Measurements from ENCODE around the gene TTC3.

The TTC3 gene

DNA sequence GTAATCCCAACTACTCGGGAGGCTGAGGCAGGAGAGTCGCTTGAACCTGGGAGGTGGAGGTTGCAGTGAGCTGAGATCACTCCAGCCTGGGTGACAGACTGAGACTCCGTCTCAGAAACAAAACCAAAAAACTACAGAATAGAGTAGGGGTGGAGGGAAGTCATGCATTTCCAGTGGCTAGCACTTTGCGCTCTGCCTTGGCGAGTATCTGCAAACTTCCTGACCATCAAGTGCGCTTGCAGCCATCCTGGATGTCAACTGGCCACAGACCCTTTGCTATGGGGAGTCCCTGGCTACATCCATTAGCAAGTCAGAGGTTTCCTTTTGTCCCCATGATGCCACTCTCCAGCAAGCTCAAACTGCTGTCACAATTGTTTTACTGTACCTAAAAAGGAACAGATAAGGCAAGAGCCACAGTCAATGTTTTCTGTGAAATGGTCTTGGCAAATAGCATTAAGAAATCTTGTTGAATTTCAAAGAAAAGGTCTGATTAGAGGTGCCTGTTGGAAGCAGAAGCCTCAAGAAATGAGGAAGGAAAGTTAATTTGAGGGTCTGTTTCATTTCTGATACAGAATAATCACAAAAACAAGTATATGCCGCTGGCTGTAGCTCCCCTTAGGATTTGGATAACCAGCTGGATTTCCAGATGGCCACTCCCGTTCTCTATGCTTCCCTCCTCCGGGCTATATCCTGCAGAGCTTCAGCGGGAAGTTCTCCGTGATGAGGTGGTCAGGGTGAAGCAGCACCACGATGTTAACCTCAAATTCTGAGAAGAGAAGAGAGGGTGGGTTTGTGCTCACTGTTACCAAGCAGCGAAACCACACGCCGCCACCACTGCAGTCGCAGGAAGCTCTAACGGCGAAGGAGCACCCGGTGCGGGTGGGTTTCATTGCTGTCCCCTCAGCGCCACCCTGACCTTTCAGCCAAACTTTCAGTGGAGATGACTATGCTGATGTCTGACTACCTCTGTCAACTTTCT lies 152.1 kb downstream of the TTC3 start:
- DNase-seq (ENCODE audit: low spot score): no peak

DNA sequence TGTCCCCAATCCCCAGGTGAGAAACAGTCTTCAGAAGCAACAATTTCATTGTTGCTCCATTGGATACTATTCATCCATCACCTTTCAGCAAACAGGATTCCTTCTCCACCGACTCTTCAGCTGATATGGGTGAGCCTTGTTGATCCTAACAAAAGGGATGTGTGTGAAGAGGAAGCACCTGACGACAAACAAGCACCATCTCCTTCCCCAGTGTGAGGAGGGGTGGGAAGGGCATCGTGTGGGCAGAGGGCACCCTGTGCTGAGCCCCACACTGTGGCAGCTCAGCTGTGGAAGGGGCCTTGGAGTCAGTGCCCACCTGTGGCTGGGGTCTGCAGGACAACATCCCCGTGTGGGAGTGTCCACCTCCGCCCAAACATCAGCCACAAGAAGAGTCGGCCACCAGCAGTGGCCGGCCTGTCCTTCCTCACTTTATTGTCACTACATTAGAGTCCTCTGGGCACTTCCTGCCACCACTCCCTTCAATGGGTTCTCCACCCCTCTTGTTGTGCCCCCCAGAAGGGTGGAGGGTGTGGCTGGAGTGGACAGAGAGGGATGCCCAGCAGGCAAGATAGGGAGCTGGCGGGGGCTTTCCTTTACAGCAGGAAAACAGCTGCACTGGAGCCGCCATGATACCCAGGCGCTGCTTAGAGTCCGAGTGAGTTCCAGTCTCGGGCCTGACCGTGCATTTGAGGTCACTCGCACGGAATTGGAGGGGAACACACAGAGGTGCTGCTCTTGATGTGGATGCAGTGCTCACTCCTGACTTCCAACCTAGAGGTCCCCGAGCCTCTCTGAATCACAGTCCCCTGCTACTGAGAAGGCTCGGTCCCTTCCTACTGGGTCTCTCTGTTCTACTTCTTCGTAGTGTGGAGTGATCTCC lies 153.2 kb downstream of the TTC3 start:
- no peak for DNase-seq (ENCODE audit: low spot score)

DNA sequence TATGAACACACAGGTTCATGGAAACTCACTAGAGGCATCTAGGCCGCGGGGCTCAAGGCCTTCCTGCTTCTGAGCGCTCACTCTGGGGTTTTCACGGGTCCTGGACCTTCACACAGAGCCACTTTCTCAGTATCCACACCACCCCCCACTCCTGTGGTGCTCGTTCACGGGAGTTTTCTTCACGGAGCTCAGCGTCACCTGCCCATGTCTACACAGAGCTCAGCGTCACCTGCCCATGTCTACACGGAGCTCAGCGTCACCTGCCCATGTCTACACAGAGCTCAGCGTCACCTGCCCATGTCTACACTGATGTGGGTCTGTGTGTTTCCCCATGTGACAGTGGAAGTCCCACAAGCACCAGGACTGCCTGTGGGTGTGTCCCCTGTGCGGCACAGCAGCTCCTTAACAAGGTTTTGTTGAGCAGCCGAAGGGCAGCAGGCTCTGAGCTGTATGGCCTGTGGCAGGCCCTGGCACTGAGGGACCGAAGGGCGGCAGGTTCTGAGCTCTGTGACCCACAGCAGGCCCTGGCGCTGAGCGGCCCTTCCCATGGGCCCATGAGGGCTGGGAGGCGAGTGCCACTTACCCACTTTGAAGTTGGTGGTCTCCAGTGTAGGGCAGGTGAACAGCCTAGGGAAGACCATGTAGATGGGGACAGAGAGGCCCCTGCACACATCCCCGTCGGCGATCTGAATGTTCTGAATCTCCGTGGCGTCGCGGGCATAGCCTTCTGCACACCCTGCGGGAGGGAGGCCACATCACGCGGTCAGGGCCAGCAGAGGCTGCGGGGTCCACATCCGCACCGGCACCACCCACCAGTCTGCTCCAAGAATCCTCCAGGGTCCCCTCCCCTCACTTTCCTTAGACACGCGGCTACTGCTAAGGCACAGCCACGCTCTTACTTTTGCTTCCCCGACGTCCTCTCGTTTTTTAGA lies 154.3 kb downstream of the TTC3 start:
- DNase-seq (ENCODE audit: low spot score): no peak

DNA sequence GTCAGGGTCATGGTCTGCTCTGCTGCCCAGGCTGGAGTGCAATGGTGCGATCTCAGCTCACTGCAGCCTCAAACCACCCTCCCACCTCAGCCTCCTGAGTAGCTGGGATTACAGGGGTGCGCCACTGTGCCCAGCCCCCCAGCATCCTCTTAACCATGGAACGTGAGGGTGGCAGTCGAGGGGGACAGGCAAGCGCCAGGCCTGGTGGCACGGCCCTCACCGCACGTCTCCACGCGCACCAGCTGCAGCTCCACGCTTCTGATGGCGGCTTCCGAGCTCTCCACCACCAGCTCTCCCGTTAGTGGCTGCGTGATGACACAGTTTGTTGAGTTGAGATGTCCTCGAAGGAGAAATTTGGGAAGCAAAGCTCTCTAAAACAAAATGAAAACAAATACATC lies 154.9 kb downstream of the TTC3 start:
- no peak for DNase-seq (ENCODE audit: low spot score)

DNA sequence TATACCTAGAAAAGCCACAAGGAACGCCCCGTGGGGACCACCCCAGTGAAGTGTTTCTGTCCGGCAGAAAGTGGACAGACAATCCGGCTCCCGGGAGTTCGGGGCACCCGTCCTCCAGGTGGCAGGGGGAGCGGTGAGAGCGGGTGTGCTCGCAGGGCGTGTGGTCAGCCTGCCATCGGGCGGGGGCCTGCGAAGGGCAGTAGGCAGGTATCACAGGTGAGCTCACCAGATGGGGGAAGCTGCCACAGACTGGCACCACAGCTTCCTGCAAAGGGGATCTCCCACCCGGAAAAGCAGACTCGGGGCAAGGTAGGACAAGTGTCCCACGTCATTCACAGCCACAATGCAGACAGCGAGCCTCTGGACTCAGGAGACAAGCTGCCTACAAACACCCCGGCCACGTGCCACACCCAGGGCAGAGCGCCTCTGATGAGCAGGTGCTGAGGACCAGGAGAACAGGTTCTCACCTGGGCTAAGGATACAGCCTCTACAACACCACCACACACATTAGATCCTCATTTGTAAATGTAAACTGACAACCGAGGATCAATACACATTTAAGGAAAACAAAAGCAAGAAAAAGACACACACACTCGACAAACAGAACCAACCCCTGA lies 157.7 kb downstream of the TTC3 start:
- DNase-seq (ENCODE audit: low spot score): no peak

DNA sequence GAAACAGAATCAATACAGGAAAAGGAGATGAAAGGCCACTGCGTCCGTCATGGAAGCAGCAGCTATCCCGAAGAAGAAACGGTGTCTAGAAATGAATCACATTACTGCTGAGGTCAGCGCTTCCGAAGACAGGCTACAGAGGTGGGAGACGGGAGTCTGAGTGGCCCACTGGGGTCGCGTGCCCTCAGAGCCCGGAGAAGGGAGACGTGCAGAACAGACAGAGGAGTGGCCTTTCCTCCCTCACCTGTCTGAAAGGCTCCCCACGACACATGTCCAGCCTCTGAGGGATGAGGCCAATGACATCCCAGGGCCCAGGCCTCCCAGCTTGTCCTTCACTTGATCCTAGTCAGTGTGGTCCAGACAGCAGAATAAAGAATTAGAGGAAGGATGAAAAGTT lies 158.2 kb downstream of the TTC3 start:
- no peak for DNase-seq (ENCODE audit: low spot score)

DNA sequence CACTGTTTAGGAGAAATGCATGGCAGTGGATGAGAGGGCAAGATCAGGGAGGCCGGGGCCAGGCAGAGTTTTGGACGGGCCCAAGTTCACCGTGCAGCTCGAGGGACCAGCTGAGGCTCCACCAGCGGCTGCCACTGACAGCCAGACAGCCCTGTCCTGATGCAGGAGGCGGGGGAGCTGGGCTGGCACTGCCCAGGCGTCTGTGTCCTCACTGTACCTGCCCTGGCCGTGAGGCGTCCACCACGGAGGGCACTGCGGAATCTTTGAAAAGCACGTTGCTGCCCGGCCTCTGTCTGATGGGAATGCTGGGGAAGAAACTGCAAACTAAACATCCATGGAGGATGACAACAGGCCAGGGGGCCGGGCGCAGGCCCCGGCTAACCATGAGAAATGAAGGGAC lies 158.6 kb downstream of the TTC3 start:
- no peak for DNase-seq (ENCODE audit: low spot score)

DNA sequence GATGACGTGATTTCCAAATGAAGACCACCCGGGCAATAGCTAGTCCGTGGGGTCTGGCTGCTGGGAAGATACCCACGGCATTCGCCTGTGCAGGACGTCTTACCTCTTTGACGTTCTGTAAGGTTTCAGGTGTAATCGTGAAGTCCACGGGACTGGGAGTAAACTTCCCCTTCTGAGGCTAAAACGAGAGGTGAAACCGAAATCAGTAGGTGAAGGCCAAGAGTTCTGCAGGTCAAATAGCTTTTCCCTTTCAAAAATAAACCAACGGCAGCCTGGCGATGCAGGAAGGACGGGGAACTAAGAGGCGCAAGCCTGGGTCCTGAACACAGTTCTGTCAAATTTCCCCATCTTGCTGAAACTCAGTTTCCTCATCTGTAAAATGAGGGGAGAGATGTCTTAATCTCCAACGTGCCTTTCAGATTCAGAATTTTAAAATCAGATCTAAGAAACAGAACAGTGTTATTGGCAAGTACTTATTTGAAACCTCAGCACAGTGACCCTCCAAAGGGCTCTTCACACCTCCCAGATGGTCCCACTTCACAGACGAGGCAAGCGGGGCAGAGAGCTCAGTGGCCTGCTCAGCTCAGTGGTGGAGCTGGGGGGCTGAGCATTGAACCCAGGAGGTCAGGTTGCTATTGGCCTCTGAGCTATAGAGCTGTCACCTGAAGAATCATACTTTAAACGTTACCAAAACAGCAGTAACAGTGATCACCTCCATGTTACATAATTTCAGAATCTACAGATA lies 159.4 kb downstream of the TTC3 start:
- peak; percentile 41 for DNase-seq (ENCODE audit: low spot score)

DNA sequence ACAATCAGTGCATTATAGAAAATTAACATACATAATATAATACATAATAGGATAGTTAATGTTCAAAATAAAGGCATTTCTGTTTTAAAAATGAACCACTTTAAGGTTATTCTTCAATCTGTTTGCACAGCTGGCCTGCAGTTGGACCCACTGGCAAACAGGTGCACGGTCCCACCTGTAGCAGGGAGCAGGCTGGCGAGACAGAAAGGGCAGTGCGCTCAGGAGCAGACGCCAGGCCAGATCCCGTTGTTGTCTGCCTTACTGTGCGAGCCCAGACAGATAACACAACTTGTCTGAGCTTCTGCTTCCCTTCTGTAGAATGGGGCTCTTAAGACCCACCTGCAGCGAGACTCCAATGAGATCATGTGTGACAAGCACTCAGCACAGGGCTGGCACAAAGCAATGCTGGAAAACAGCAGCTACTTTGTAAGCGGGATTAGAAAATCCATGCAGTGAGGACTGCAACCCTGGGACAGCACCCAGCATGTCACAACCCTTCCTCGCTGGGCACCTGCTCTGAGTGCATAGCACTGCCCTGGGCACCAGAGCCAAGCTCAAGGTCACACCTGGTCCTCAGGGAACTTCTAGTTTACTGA lies 160.6 kb downstream of the TTC3 start:
- DNase-seq (ENCODE audit: low spot score): no peak

DNA sequence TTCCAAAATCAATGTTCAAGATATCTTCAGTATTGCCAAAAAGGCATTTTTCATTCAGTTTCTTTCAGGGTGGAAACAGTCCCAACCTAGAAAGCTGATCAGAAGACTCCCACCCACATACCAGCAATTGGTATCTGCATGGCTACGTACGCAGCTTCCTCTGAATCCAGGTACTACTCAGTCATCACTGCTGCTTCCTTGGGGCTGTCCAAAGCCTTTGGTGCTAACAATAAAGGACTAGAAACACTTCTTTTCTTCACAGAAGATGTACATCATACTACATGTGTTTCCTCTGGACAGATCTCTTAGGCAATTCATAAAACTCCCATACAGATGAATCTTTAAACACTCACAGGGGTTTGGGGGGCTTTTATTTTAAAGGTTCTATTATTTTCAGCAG lies 164.3 kb downstream of the TTC3 start:
- no peak for DNase-seq (ENCODE audit: low spot score)

DNA sequence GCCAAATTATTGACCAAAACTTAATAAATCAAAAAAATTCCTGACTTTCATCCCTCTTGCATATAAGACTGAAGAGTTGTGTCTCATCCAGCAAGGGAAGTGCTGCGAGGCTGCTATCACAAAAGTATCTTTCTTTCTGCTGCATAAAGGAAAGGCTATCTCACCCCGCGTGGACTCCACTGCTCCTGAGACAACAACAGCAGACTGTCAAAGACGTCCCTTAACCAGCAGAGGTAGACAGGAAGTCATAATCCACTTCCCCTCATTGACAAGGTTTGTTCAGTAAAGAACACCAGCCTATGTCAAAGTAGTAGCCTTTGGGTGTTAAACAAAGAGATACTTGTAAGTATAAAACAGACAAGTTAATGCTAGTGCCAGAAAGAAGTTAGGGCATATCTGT lies 164.7 kb downstream of the TTC3 start:
- DNase-seq (ENCODE audit: low spot score): no peak

DNA sequence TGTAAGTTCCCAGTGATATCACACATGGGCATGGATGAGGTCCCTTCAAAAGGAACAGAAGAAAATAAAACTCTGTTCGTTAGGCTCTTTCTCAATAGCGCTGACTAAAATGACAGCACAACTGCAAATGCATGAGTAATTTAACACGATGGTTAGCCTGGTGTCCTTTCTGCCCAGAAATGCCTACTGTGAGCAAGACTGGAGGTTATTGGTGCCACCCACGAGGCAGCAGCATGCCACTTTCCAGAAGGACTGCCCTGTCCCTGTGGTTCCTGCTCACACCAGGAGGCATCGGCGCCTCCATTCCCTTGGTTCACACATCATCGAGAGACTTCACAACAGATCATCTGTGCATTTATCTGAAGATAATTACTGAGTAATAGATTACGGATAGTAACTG lies 167.9 kb downstream of the TTC3 start:
- DNase-seq (ENCODE audit: low spot score): no peak

DNA sequence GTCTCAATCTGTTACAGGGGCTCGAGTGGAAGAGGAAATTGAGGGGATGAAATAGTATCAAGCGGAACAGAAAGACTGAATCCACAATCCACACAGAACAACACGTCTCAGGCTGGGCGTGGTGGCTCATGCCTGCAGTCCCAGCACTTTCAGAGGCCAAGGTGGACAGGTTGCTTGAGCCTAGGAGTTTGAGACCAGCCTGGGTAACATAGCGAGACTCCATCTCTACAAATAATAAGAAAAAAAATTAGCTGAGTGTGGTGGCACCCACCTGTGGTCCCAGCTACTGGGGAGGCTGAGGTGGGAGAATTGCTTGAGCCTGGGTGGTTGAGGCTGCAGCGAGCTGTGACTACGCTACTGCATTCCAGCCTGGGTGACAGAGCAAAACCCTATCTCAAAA lies 168.4 kb downstream of the TTC3 start:
- DNase-seq (ENCODE audit: low spot score): no peak

DNA sequence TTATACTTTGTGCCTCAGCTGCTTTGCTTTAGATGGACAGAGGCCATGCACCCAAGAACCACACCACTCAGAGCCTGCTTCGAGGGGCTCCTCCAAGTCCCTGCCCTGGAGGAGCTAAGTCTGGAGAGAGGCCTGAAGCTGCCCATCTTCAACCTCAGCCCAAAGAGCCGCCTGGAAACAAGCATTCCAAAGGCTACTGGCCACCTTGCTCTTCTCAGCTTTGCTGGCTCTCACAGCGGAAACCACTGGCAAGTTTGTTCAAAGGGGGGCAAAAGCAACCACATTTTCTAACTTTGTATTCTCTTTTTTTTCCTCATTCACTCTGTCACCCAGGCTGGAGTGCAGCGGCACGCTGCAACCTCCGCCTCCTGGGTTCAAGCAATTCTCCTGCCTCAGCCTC lies 170.9 kb downstream of the TTC3 start:
- no peak for DNase-seq (ENCODE audit: low spot score)

DNA sequence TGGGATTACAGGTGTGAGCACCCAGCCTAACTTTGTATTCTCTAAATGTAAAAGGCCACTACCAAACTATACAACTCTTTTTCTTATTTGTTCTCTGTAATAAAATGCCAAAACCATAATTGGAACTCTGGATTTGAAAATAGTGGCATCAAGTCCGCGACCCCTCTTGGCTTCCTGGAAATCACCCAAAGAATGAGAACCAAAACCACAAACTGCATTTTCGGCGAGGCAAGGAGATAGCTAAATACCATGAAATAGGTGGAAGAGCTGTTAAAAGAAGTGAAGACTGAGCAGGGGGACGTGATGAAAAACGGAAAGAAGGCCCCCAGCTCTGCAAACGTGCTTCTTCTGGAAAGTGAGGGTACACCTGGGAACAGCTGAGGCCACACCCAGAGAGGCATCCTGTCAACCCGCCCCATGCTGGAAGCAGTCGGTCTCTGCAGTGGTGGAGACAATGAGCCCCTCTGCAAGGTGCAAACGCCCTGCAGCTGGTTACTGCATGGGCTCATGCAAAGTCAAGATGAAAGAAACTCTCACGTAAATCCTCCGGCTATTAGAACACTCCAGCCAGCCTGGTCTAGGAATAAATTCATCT lies 171.5 kb downstream of the TTC3 start:
- no peak for DNase-seq (ENCODE audit: low spot score)

DNA sequence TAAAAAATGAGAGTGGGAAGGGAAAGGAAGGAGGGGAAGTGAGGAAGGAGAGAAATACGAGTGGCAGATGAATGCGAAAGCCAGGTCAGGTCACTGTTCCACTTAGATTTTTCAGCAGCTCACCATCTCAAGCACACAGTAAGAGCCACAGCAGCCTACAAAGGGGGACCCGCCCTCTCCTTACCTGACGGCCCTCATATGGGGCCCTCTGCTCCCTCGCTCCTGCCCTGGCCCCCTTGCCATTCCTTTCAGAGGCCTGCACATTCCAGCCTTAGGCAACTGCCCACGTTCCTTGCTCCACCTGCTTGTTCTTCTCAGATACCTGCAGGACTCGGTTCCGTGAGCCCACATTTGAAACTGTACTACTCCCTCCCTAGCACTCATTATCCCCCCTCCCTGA lies 172.1 kb downstream of the TTC3 start:
- no peak for DNase-seq (ENCODE audit: low spot score)

DNA sequence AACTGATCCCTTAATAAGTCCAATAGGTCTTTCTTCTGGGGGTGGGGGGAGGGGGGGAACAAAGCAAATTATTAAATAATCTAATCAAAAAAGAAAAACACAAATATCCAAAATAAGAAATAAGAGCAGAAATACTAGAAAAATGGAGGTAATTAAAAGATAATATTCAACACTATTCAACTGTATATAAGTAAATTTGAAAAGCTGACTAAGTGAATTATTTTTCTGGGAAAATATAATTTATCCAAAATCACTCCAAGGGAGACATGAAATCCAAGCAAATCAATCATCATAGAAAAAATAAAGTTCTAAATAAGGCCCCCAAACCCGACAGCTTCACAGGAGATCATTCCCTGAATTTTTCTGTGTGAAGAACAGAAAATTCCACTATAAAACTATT lies 175.2 kb downstream of the TTC3 start:
- DNase-seq (ENCODE audit: low spot score): no peak

DNA sequence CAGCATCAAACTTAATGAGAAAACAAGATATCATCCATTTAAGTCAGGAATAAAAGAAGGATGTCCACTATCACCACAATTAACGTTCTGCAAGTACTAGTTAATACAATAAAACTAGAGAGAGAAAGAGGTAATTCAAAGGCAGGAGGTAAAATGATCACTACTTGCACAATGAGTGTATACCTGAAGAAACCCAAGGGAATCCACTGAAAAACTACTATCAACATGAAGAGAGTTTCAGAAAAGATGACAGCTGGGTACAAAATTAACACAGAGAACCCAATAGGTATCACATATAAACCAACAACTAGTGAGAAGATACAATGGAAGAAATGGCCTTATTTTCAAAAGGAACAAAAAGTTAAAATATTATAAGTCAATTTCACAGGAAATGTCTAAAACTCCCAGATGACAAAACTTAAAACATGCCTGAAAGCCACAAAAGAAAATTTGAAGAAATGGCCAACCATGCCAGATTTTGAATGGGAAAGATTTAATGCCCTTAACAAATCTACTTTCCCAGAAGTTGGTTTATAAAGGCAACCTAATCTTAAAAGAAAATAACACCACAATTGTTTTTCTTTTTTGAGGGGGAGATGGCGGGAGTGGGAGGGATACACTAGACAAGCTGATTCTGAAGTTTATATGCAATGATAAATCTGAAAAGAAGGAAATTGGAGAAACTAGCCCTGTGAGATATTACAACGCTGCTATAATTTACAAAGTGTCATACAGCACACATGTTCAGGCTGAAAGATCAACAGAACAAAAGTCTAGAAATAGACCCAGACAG lies 176.3 kb downstream of the TTC3 start:
- no peak for DNase-seq (ENCODE audit: low spot score)

DNA sequence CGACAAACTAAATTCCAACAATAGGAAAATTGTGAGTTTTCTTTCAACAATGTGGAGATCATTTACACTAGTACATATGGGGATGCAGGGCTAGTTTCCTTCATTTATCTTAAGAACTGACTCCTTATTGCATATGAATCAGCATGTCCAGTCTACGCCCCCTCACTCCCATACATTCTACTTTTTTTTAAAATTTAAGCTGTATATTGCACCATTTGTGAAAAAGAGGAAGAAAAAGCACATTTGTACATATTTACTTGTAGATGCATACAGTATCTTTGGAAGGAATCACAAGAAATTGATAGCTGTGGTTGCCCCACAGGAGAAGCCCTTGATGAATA lies 178.2 kb downstream of the TTC3 start:
- no peak for DNase-seq (ENCODE audit: low spot score)
